HG03354 (cell line): ENCODE data around the gene GSK3A.
A peak's percentile ranks its signal among the peaks of the same experiment; 100 is the strongest.

Experiments used
- ATAC-seq: cut with Tn5 transposase; IDR thresholded peaks from one replicate; pipeline ENCODE4 v1.9.1; 2021; ENCODE audit warnings: mild to moderate bottlenecking; ENCODE audit not compliant: unreplicated experiment, poor library complexity, severe bottlenecking

The GSK3A gene

DNA sequence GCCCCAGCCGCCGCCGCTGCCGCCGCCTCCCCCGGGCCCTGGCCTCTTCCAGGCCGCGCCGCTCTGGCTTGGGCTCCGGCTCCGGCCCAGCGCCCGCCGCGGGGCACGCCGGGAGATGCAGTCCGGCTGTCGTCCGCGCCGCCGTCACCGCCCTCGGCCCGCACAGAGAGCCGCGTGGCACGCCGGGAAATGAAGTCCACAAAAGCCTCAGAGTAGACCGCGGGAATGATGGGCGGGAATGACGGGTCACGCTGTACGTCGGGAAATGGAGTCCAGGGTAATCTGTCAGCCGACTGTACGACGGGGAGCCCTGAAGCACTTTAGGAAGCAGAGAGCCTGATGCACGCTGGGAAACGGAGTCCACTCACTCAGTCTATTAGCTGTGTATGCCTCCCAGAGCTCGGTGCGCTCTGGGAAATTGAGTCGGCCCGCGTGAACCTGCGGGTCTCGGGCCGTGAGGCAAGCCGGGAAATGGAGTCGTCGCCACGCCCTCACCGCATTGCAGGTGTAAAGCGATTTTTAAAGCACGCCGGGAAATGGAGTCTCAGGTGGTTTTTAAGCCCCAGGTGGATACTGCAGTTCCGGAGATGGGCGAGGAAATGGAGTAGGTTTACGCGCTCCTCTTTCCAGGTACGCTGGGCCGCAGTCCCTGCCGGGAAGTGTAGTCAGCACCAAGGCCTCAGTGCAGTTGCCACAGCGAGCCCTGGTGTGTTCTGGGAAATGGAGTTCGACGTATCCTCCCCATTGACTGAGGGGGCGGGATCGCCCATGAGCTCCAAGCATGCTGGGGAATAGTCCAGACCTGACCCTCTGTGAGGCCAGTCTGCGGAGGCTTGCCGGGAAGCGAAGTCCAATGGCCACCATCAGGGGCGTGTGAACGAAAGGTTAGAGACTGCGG lies at the start of gene GSK3A:
Gene GSK3A (minus strand): TSS at position 91 of the 898 bp plus-strand sequence. CDS start 137 bp downstream, outside the sequence.
- peak; percentile 73 for ATAC-seq

DNA sequence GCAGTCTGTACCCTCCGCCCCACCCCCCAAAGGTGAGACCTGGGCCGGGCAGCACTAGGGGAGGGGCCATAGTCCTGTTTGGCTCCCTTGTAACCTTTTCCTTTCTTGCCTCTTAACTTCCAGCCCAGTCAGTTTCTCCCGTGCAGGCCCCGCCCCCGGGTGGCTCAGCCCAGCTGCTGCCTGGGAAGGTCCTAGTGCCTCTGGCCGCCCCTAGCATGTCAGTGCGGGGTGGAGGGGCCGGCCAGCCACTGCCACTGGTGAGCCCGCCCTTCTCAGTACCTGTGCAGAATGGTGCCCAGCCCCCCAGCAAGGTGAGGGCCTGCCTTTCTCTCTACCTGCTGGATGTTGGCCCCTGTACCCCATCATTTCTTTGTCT lies 49.0 kb upstream of the GSK3A start:
- ATAC-seq, result no peak

DNA sequence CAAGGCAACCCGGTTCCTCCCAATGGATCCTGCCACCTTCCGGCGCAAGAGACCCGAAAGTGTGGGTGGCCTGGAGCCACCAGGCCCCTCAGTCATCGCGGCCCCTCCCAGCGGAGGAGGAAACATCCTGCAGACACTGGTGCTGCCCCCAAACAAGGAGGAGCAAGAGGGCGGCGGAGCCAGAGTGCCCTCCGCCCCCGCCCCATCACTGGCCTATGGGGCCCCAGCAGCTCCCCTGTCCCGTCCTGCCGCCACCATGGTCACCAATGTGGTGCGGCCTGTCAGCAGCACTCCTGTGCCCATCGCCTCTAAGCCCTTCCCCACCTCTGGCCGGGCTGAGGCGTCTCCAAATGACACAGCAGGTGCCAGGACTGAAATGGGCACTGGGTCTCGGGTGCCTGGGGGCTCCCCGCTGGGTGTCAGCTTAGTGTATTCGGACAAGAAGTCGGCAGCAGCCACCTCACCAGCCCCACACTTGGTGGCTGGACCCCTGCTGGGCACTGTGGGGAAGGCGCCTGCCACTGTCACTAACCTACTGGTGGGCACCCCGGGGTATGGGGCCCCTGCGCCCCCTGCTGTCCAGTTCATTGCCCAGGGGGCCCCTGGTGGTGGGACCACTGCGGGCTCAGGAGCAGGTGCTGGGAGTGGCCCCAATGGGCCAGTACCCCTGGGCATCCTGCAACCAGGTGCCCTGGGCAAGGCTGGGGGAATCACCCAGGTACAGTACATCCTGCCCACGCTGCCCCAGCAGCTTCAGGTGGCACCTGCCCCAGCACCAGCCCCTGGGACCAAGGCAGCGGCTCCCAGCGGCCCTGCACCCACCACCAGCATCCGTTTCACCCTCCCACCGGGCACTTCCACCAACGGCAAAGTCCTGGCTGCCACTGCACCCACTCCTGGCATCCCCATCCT lies 48.4 kb upstream of the GSK3A start:
- ATAC-seq, result no peak

DNA sequence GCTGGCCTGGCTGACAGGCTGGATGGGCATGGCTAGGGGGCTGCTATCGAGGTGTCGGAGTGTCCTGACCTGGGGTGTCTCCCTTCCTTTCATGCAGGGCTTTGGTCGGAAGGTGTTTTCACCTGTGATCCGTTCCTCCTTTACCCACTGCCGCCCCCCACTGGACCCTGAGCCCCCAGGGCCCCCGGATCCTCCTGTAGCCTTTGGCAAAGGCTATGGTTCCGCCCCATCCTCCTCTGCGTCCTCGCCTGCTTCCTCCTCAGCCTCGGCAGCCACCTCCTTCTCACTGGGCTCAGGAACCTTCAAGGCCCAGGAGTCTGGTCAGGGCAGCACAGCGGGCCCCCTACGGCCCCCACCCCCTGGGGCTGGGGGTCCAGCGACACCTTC lies 47.7 kb upstream of the GSK3A start:
- no peak for ATAC-seq

DNA sequence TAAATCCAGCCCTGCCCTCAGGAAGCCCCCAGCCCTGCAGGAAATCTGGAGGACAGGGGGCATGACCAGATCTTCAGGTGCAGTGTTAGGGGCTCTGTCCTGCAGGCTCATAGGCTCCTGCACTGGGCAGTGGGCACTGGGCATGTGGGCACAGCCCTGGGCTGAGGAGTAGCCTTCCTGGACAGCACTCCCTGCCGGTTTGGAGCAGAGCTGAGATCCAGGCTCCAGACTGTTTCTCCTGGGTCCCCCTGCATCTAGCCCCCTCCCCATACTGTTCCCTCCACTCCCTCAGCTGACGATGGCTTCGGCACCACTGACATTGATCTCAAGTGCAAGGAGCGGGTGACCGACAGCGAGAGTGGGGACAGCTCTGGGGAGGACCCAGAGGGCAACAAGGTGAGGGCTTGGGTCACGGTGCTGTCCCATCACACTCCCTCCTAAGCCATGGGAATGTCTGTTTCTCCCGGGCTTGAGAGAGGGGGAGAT lies 47.2 kb upstream of the GSK3A start:
- ATAC-seq, result no peak

DNA sequence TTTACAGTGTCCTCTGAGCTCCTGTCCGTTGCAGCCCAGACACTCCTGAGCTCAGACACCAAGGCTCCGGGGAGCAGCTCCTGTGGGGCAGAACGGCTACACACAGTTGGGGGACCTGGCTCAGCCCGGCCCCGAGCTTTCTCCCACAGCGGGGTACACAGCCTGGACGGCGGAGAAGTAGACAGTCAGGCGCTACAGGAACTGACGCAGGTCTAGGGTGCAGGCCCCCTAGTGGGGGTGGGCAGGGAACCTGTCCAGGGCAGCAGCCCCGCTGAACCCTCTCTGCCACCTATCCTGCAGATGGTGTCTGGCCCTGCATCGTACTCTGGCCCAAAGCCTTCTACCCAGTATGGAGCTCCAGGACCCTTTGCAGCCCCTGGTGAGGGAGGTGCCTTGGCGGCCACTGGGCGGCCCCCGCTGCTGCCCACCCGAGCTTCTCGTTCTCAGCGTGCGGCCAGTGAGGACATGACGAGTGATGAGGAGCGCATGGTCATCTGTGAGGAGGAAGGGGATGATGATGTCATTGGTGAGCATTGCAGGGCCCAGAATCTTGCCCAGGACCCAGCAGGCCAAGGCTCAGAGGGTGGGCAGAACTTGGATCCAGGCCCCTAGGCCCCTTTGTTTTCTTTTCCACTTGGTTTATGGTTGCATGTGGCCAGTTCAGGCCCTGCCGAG lies 46.6 kb upstream of the GSK3A start:
- ATAC-seq, result no peak

DNA sequence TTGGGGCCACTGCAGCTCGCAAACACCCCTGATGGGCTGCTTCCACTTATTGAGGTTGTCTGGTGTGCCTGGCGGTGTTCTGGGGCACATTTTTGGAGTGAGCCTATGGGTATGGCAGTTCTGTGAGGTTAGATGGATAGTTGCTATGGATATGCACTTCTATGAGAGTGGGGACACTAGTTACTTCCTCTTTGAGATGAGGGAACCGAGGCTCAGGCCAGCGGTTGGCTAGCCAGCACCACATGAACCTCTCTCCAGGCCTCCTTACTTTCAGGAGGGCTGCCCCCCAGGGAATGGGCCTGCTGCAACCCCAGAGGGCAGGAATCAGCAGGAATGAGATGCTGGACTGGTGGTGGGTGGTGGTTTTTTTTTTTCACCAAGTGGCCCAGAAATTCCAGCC lies 46.0 kb upstream of the GSK3A start:
- no peak for ATAC-seq

DNA sequence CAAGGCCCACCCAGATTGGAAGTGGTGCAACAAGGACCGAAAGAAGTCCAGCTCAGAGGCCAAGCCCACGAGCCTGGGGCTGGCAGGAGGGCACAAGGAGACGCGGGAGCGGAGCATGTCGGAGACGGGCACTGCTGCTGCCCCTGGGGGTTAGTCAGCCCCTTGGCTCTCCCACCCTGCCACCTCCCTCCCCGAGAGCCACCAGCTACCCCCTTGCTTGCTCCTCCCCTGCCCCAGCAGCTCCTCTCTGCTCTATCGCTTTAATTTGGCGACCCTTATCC lies 45.4 kb upstream of the GSK3A start:
- no peak for ATAC-seq

DNA sequence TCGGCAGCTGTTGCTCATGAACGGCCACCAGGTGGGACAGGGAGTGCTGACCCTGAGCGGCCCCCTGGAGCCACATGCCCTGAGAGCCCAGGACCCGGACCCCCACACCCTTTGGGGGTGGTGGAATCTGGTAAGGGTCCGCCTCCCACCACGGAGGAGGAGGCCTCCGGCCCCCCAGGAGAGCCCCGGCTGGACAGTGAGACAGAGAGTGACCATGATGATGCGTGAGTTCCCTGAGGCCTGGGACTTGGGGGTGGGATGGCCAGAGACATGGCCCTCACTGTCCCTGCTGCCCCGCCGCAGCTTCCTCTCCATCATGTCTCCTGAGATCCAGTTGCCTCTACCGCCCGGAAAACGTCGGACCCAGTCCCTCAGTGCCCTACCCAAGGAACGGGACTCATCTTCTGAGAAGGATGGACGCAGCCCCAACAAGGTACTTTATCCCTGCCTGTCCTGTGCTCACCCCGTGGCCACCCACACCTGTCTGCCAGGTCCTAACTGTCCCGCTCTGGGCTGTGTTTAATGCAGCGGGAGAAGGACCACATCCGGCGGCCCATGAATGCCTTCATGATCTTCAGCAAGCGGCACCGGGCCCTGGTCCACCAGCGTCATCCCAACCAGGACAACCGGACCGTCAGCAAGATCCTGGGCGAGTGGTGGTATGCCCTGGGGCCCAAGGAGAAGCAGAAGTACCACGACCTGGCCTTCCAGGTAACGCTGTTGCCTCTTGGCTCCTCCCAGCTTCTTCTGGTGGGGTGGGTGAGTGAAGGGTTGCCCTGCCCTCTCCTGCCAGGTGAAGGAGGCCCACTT lies 44.8 kb upstream of the GSK3A start:
- ATAC-seq, result no peak

DNA sequence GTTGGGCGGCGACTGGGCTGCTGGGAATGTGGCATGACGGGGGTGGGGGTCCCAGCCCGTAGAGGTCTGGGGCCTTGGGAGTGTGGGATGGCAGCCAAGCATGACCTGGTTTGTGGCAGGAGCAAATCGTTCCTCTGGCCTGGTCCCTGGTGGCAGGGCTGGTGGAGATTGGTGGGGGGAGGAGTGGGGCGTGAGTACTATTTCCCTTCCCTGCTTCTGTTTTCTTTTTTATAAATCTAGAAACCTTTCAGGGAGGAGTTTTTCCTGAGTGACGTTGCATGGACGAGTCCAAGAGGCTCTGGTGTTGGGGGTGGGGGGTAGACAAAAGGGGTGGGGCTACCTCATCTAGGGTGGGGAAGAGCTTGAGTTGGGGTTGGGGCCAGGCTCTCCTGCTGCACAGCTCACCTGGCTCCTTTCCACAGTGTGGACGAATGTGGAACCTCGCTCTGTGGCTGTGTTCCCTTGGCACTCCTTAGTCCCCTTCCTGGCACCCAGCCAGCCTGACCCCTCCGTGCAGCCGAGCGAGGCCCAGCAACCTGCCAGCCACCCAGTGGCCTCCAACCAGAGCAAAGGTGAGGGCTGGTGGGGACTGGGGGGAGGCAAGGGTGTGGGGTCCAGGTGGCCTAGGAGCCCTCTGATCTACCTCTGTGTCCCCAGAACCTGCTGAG lies 44.1 kb upstream of the GSK3A start:
- no peak for ATAC-seq

DNA sequence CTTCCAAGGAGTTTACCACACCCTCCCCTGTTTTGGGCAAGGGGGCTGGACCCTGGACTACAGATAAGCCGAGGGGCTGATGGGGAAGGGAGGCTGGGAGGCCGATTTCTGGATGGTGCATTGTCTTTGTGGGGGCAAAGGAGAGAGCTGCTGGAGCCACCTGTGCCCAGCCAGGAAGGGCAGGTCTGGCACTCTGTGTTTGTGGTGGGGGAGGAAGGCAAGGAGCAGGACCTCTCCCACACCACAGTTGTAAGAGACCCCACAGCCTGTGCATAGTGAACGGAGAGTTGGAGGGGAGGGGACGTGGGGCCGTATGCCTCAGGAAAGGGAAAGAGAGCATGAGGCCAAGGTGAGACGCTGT lies 43.6 kb upstream of the GSK3A start:
- ATAC-seq, result no peak

DNA sequence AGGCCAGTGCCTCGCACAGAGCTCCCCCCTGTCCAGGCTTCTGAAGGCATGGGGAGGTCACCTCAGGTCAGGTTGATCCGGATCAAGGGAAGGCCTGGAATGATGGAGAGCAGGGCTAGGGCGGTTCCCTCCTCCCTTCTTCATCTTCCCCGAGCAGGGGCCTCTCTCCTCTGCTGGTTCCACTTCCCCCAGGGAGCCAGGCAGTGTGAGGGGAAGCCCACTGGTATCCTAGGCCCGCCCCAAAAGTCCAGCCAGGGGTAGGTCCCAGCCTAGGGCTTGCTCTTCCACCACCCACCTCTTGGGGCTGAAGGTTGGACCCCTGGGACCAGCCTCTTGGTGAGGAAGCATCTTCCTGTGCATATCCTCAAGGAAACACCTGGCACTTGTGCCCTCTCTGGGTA lies 43.1 kb upstream of the GSK3A start:
- ATAC-seq, result no peak

DNA sequence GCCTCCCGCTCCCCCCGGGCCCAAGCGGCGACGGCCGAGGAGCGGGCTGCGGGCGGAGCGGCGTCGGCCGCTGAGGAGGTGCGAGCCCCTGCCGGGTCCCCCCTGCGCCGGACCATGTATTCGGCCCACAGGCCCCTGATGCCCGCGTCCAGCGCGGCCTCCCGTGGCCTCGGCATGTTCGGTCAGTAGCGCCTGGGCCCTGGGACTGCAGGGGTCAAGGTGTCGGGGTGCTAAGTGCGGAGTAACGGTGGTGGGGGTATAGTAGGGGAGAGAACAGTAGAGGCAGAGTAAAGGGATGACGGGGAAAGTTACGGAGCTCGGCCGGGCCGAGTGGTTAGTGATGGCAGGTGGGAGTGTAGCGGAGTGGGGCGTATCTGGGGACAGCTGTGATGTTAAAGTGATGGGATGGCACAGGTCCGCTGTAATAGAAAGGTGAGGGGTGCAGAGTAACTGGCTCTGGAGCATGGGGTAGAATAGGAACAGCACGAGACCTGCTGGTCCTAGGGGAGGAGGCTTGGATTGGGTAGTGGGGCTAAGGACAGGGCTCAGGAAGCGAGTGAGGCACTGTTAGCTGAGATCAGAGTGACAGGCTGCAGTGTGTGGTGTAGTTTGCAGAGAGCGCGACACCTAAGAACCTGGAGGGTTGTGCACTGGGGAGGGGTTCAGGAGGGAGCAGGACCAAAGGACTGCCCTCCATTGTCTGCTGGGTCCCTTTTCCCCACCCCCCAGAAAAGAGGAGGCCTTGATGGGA lies 42.4 kb upstream of the GSK3A start:
- no peak for ATAC-seq

DNA sequence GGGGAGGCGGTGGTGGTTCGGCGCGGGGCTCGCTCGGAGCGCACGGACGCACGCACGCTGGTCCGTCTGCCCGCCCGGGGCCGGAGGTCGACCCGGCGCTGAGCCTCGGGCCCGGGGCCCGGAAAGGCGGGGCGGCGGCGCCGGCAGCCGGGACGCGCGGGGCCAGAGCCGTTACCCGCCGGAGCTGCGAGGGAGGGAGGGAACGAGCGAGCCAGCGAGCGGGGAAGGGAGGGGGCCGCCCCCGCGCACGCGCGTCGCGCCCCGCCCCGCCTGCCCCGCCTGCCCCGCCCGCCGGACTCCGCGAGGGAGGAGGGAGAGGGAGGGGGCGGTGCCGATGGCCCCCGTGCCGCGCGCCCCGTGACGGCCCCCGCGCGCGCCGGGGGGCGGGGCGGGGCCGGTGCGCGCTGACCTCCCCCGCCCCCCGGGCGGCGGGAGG lies 41.7 kb upstream of the GSK3A start:
- peak; percentile 30 for ATAC-seq

DNA sequence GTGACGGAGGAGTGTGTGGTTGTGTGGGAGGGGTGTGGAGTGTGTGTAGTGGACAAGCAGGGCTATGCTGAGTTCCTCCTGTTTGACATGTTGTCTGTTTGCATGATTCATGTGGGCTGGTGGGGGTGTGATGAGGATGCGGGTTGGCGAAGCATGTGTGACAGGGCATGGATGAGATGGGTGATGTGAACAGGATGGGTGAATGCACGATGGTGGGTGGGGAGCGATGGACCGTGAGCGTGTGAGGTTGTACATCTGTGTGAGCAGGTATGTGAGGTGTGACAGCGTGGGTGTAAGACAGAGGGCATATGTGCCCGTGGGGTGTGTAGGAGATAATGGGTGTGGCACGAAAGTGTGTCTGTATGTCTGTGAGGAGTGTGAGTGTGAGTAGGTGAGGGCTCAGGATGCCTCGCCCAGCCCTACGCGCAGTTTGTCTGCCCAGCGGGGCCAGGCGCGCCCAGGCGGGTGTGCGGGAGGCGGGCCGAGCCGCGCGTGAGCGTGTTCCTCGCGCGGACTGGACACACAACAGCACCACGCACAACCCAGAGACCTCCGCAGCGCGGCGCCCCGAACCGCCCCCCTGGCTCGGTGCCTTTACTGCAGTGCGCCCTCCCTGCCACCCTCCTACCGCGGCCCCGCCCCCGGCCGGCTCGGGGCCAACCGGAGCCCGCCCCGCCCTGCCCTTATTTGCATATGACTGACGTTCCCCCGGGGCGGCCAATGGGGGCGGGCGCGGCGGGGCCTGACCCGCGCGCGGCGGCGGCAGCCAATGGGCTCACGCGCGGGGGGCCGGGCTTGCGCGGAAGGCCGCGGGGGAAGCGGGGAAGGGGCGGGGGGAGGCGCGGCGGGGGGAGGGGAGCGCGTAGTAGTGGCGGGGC lies 41.0 kb upstream of the GSK3A start:
- peak; percentile 44 for ATAC-seq

DNA sequence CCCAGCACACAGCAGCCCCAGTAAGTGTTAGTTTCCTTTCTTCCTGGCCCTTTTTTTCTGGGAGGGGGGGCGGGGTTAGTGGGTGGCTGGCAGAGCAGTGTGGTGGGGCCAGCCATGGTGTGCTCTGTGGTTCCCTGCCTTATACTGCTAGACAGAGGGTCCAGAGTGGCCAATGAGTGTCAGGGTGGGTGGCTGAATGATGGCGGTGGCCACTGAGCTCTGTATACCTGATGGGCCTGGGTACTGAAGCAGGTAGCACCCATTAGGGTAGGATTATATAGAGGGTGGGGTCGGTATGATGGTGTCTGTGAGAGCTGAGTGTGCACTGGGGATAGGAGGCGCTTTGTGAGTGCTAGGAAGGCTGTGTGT lies 40.4 kb upstream of the GSK3A start:
- no peak for ATAC-seq
